Measurements from ENCODE around the gene USP25. TPM values are rescaled to one million over a fixed set of nuclear protein-coding genes. Genes with fewer than 3 reads are reported as not detected.

USP25 gene
- total and polyA plus RNA-seq, 9 of the 15 experiments (the other 6 are each of a cell fraction or from before 2014, with no cell fraction given) = 7.8 to 44.9 (median 31.4) TPM

DNA sequence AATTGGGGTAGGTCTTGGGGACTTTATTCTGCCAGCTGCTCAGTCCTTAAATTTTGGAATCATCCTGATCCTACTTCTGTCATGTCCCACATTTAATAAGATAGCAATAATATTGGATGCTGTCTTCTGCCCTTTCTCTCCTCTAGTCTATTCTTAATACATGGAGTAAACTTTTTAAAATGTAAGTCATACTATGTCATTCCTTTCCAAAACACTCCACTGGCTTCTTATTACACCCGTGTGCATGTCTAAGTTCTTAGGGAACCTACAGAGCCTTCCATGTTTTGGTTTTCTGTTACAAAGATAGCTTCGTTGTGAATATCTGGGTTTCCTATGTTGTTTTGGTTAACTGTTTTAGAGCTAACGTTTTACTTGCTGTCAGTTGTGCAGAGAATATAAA lies 35.1 kb downstream of the USP25 start (continued):
- no peak for TF ChIP-seq CBFA2T2 (conservative IDR thresholded peaks at IDR 0.05)
- no peak for TF ChIP-seq RBM39 (optimal IDR thresholded peaks at IDR 0.05; ENCODE audit: low read depth, low read length)
- TF ChIP-seq, protein P1, sequence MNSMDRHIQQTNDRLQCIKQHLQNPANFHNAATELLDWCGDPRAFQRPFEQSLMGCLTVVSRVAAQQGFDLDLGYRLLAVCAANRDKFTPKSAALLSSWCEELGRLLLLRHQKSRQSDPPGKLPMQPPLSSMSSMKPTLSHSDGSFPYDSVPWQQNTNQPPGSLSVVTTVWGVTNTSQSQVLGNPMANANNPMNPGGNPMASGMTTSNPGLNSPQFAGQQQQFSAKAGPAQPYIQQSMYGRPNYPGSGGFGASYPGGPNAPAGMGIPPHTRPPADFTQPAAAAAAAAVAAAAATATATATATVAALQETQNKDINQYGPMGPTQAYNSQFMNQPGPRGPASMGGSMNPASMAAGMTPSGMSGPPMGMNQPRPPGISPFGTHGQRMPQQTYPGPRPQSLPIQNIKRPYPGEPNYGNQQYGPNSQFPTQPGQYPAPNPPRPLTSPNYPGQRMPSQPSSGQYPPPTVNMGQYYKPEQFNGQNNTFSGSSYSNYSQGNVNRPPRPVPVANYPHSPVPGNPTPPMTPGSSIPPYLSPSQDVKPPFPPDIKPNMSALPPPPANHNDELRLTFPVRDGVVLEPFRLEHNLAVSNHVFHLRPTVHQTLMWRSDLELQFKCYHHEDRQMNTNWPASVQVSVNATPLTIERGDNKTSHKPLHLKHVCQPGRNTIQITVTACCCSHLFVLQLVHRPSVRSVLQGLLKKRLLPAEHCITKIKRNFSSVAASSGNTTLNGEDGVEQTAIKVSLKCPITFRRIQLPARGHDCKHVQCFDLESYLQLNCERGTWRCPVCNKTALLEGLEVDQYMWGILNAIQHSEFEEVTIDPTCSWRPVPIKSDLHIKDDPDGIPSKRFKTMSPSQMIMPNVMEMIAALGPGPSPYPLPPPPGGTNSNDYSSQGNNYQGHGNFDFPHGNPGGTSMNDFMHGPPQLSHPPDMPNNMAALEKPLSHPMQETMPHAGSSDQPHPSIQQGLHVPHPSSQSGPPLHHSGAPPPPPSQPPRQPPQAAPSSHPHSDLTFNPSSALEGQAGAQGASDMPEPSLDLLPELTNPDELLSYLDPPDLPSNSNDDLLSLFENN (IDR thresholded peaks at IDR 0.05; ENCODE audit: low read depth in 2 of 2, low read length in 2 of 2) = no peak
- TF ChIP-seq ZBTB34 (CRISPR knock-in tag; IDR thresholded peaks at IDR 0.05) = no peak
- TF ChIP-seq PURB (CRISPR knock-in tag; IDR thresholded peaks at IDR 0.05; ENCODE audit: low read depth) = no peak
- TF ChIP-seq, protein P2, sequence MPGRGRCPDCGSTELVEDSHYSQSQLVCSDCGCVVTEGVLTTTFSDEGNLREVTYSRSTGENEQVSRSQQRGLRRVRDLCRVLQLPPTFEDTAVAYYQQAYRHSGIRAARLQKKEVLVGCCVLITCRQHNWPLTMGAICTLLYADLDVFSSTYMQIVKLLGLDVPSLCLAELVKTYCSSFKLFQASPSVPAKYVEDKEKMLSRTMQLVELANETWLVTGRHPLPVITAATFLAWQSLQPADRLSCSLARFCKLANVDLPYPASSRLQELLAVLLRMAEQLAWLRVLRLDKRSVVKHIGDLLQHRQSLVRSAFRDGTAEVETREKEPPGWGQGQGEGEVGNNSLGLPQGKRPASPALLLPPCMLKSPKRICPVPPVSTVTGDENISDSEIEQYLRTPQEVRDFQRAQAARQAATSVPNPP (IDR thresholded peaks at IDR 0.05; ENCODE audit: borderline replicate concordance, insufficient read depth, insufficient read length) = no peak
- TF ChIP-seq, protein P3, sequence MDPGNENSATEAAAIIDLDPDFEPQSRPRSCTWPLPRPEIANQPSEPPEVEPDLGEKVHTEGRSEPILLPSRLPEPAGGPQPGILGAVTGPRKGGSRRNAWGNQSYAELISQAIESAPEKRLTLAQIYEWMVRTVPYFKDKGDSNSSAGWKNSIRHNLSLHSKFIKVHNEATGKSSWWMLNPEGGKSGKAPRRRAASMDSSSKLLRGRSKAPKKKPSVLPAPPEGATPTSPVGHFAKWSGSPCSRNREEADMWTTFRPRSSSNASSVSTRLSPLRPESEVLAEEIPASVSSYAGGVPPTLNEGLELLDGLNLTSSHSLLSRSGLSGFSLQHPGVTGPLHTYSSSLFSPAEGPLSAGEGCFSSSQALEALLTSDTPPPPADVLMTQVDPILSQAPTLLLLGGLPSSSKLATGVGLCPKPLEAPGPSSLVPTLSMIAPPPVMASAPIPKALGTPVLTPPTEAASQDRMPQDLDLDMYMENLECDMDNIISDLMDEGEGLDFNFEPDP (CRISPR knock-in tag; IDR thresholded peaks at IDR 0.05) = no peak
- TF ChIP-seq ZNF407 (IDR thresholded peaks at IDR 0.05; ENCODE audit: low read depth) = no peak
